NCI-H82 treated with DMSO at 0.1 percent for 48 hours (cell line): ENCODE data around the gene NUP210.
"Not testable (repeated sequence)": the region's sequence is repeated elsewhere in the genome, so short reads cannot be mapped to it uniquely, and the experiment has no call there.

Experiments used
- DNase-seq: peaks from one replicate; lab custom pipeline; 2025; ENCODE audit not compliant: unreplicated experiment; lab: John Stamatoyannopoulos, UW

NUP210 gene

DNA sequence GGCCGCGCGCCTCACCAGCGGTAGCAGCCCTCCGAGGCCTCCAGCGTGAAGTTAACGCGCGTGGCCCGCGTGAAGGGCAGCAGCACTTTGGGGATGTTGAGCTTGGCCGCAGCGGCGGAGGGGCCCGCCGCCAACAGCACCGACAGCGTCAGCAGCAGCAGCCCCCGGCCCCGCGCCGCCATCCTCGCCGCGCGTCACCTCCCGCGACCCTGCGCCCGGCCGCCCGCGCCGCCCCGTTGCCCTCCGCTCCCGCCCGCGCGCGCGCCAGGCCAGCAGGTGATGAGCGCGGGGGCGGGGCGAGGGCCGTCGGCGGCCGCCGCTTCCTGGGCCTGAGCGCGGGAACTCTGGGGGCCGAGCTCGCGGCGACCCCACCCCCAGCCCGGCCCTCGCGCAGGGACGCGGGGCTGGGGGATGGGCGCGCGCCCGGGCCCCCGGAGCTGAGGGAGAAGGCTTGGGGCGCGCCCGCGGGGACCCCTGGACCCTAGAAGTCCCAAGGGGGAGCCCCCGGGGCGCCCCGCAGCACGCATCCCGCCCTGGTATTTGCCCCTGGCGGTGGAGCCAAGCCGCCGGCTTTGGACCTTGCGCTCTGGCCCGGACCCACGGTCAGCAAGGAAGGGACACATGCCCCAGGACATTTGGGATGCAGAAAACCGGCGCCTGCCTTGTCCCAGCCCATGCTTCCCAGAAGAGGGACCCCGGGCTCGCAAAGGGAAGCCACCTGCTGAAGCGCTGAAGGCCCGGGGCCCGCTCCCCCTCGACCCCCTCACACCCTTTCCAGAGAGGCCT, at the start of gene NUP210:
Gene NUP210, minus strand, starts transcription at position 278 of the 786 bp plus-strand sequence. Its CDS starts 96 bp downstream, at position 182.
- DNase-seq: peak; percentile 22

DNA sequence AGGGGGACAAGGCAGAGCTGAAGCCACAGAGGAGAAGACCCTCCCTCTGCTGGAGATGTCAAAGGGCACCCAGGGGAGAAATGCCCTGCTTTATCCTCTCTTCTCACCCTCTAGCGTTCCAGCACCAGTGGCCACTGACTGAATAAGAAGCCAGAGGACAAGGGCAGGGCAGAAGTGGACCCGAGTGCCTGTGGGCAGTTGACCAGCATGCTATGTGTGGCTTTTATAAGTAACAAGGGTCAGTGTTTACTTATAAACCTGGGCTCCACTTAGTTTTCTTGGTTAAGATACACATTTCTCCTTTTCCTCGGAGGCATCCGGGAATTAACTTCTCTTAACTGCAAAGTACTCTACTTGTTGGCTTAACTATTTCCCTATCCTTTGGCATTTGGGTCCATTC, 46.7 kb upstream of the NUP210 start:
- DNase-seq: no peak

DNA sequence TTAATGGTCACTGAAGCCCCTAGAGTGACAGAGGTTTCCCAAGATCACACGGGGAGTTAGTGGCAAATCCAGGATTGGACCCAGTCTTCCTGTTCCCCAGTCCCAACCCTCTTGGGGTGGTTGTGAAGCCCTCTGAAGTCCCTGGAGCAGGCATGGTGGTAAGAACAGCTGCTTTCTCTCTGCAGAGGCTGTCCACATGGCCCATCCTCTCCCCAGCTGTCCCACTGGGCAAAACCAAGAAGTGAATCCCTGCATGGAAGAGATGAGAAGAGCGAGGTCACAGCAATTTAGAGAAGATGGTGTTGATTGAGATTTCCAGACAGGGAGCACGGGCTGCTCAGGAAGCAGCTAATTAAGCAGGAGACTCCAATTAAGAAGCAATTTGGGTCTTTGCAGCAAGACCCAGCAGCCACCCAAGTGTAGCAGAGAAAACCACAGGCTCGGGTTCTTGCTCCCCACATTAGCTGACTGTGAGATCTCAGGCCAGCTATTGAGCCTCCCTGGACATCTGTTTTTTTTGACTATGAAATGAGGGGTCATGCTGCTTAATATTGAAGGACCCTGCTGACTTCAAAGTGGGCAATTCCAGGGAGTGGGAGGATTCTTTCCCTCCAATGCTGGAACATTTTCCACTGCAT, 45.2 kb upstream of the NUP210 start:
- no peak for DNase-seq

DNA sequence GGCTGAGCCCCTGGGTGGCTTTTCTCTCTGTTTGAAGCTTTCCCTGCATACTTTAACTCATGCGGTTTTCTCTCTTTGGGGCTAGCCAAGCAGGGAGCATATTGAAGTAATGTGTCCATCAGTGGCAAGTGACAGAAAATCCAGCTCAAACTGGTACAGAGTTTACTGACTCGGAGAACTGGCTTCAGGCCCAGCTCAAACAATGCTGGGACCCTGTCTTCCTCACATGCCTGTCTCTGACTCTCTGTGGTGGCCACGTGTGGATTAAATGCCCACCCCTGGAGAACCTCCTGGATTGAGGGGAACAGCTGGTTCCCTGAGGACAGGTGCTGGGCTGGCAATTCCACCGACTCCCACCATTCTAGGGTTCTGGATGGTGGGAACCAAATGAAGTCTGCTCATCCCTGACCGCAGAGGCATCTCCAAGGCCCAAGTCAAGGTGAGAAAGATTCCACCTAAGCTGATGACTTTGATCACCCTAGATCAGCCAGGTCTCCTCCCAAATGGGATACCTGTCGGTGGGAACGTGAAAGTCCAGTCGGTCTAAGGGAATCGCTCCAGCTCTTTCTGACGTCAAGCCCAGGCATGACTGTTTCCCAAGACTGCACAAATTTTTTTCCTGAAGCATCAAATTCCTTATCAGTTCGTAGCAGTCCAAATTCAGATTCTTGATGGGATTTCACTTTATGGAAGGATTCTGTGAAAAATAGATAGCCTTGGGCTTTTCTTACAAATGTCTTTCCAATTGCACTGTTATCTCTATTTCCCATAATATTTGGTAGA, 43.7 kb upstream of the NUP210 start:
- DNase-seq: no peak

DNA sequence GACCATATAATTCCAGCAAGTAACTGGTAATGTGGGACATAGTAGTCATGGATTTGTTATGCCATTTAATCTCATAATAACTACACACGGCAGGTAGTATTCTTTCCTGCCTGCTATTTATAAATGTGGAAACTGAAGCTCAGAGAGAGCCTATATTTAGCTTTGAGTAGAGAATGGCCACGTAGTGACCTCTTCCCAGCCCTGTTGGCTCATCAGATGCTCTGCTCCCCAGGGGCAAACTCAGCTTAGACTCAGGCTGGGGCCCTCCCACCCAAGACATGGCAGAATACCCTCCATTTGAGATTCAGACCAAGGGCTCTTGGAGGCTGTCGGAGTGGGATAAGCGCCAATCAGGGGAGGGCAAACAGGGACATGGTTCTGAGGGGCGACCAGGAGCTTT, 42.7 kb upstream of the NUP210 start:
- no peak for DNase-seq

DNA sequence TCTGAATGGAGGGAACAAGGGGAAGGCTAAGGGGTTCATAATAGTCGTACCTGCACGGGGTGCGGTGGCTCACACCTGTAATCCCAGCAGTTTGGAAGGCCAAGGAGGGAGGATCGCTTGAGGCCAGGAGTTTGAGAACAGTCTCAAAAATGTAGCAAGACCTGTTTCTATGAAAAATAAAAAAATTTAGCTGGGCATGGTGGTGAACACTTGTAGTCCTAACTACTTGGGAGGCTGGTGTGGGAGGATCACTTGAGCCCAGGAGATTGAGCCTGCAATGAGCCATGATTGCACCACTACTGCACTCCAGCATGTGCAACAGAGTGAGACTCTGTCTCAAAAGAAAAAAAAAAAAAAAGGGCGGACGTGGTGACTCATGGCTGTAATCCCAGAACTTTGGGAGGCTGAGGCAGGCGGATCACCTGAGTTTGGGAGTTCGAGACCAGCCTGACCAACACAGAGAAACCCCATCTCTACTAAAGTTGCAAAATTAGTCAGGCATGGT, 42.1 kb upstream of the NUP210 start:
- no peak for DNase-seq

DNA sequence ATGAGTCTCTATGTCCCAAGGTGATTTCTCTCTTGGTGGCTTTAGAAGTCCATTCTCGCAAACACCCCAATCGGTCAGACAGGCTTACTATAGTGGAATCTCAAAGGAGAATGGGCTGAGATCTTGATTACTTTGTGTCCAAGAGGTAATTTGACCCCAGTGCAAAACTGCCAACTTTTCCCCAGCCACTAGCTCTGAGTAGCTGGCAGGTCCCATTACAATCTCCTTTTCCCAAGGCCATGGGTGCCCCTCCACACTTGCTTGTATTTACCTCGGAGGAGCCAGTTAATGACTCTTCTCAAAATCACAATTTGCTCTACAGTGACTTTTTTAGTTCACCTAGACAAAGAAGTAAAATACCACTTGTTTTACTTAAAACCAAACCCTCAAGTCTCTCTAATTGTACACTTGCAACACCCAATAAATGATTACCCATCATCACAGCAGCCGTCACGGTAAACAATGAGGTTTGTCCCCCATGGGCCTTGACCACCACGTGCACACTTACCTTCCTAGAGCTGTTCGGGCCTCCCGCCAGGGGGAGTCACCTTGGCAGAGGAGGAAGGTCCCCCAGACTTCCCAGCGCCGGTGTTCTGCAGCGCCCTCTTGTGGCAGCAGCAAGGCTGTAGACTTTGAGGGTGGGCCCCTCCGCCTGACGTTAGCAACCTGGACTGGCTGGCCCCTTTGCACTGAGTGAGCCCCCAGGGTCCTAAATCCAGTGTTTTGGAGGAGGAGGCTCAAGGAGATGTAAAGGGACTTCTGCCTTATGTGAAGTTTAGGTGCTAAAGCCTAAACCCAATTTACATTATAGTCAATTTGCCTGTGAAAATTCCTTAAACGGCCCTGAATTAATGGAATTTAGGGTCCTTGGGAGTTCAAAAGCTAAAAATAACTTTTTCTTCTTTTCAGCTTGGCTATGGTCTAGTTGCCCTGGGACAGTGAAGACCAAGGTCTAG, 41.3 kb upstream of the NUP210 start:
- DNase-seq: peak; percentile 53

DNA sequence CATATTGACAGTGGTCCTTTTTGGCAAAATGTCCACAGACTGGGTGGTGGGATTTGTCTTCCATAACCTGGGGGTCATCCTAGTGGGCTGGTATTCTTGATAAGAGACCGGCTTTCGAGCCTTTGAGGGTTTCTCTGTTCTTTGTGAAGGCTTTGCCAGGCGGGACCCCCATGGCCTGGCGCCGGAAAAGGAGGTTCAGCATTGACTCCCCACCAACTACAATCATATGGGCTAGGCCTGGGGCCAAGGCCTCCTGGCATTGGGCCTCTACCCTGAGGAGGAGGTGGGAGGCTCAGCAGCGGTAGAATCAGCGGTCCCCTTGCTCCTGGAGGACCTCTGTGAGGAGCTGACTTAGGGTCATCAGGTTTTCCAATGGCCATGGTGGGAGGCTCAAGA, 40.2 kb upstream of the NUP210 start:
- no peak for DNase-seq

DNA sequence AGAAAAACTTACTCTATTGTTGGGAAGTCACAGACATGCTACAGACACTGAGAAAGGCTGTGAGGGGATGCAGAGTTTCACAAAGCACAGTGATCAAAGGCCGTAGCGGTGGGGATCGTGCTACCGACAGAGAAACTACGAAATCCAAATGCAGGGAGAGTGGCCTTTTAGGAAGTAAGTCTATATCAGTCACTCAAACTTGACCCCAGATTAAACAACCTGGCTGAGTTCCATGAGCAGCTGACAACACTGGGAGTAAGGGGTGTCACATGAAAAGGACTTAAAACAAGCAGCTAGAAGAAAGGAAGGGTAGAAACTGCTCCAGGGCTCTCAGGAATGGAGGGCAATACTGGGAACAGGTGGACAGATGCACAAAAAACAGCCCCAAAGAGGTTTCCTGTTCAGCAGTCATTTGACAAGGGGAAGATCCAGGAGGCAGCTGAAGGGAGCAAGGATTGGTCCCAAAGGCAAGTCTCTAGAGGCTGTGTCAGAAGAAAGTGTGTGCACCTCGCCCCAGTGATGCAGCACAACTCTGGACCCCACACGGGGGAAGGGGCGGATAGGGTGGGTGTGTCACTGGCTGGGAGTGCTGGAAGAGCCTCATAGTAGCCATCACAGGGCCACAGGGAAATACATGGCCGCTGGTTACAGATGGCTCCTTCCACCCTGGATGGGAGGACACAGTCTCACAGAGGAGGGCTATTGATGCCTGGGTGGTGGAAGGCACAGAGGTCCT, 39.7 kb upstream of the NUP210 start:
- no peak for DNase-seq

DNA sequence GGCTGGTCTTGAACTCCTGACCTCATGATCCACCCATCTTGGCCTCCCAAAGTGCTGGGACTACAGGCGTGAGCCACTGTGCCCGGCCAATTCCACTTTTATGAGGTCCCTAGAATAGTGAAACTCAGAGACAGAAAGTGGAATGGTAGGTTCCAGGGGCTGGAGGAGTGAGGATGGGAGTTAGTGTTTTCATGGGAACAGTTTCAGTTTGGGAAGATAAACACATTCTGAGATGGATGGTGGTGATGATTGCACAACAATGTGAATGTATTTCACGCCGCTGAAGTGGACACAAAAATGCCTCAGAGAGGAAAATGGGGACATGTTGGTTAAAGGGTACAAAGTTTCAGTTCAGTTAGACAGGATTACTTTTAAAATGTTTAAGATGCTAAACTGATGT, 37.5 kb upstream of the NUP210 start:
- DNase-seq: no peak

DNA sequence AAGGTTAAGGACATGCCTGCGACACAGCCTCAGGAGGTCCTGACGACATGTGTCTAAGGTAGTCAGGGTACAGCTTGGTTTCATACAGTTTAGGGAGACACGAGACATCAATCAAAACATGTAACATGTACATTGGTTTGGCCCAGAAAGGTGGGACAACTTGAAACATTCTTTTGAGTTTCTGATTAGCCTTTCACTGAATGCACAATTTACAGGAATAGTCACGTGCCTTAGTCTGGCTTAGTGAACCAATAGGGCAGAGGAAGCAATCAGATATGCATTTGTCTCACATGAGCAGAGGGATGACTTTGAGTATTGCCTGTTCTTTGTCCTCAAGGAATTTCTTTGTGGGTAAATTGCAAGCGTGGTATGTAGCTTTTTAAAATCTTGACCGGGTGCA, 35.5 kb upstream of the NUP210 start:
- no peak for DNase-seq

DNA sequence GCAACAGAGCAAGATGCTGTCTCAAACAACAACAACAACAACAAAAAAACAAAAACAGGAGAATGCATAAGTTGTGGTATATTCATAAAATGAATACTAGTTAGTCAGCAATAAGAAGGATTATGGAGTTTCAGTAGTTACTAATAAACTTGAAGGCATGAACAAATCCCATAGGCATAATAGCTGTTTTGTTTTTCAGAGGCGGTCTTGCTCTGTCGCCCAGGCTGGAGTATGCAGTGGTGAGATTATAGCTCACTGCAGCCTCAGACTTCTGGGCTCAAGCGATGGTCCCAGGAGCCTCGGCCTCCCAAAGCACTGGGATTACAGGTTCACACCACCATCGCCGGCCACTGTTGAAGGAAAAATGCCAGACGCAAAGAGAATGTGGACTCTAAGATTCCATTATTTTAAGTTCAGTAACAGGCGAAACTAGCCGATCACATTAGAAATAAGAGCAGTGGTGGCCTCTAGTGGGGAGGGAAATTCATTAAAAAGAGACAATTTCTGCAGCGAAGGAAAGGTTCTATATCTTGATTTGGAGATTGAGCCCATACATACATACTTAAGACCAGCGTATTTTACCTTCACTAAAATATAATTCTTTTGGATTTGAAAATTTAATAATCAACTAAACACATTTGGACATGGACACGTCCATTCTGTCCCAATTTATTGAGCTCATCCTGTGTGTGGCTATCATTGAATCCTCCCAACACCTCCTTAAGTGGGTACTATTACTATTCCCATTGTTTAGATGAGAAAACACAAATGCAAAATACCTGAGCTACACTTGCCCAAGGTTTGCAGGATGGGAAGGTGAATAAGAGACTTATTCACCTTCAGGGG, 32.6 kb upstream of the NUP210 start:
- DNase-seq: peak; percentile 2

DNA sequence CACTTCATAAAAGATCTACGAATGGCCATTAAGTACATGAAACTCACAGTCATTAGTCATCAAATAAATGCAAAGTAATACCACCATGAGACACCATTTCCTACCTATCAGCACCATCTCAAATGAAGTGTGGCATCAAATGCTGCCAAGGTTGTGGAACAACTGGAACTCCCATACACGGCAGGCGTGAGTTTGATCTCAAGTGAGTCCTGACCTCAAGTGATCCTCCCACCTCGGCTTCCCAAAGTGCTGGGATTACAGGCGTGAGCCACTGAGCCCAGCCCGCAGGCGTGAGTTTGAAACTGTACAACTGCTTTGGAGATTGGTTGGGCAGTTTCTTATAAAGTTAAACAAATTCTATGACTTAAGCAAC, 31.2 kb upstream of the NUP210 start:
- DNase-seq: no peak

DNA sequence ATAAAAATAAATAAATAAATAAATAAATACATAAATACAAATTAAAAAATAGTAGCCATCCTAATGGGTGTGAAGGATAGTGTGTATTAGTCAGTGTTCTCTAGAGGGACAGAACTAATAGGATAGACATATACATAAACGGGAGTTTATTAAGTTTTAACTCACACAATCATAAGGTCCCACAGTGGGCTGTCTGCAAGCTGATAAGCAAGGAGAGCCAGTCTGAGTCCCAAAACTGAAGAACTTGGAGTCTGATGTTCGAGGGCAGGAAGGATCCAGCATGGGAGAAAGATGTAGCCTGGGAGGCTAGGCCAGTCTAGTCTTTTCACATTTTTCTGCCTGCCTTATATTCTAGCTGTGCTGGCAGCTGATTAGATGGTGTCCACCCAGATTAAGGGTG, 22.8 kb upstream of the NUP210 start:
- DNase-seq: not testable (repeated sequence)

DNA sequence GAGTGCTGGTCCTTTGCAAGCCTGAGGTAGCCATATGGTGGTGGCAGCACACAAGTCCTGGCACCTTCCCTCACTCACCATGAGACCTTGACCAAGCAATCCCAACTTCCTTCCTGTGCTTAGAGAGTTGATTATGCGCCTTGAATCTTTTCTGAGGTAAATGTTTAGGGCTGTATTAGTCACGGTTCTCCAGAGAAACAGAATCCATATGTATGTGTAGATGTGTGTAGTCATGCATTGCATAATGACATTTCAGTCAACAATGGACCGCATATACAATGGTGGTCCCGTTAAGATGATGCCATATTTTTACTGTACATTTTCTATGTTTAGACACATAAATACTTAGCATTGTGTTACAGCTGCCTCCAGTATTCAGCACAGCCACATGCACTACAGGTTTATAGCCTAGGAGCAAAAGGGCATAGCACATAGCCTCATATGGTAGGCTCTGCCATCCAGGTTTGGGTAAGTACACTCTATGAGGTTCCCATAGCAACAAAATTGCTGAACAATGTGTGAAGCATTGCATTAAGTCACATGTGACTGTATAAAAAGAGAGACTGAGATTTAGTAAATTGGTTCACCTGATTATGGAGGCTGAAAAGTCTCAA, 20.2 kb upstream of the NUP210 start:
- DNase-seq: no peak

DNA sequence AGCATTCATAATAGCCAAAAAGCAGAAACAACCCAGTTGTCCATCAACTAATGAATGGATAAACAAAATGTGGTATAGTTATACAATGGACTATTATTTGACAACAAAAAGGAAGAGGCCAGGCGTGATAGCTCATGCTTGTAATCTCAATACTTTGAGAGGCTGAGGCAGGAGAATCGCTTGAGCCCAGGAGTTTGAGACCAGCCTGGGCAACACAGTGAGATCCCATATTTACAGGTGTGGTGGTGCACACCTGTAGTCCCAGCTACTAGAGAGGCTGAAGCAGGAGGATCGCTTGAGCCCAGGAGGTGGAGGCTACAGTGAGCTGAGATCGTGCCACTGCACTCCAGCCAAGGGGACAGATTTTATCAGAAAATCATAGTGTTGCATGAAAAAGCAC, 16.1 kb upstream of the NUP210 start:
- DNase-seq: not testable (repeated sequence)

DNA sequence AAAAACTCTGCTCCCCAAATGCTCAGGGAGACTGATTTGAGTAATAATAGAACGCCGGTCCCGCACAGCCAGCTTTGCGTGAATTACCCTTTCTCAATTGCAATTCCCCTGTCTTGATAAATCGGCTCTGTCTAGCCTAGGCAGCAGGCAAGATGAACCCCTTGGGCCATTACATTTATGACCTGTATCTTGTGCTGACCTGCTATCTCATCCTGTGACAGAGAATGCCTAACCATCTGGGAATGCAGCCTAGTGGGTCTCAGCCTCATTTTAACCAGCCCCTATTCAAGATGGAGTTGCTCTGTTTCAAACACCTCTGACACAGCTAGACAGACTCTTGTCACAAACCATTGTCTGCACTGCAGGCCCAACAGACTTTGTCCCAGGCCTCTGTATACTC, 13.8 kb upstream of the NUP210 start:
- DNase-seq: no peak

DNA sequence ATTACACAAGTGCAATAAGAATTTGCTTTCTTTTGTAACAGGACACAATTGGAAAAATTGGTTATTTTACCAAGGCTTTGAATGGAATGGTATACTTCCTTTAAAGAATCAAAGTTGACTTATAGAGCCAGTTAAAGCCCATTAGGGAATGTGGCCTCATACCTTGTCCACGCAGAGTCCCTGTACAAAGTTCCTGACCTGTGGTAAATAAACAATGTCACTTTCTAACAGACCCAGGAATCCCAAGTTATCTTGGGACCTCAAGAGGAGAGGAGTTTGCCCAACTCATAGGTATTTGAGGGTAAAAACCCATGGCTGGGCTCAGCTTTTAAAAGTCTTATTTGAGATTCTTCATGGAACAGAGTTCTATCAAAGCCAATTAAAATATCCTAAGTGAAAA, 12.0 kb upstream of the NUP210 start:
- no peak for DNase-seq

DNA sequence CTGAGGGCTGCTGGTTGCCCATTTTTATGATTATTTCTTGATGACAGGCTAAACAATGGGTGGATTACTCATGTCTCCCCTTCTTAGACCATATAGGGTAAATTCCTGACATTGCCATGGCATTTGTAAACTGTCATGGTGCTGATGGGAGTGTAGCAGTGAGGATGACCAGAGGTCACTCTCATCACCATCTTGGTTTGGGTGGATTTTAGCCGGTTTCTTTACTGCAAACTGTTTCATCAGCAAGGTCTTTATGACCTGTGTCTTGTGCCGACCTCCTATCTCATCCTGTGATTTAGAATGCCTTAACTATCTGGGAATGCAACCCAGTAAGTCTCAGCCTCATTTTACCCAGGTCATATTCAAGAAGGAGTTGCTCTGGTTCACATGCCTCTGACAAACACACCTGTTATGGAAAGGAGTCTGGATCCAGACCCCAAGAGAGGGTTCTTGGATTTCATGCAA, 10.3 kb upstream of the NUP210 start:
- DNase-seq: not testable (repeated sequence)
